CD4-positive, alpha-beta T cell treated with Interleukin-4 for 1 hour (primary cell): ENCODE results near the gene SLC37A1.

Experiments
- DNase-seq, 2 donors: peaks; one replicate each; pipeline ENCODE4 v3.0.0-alpha.2; 2020 to 2022

Gene SLC37A1

DNA sequence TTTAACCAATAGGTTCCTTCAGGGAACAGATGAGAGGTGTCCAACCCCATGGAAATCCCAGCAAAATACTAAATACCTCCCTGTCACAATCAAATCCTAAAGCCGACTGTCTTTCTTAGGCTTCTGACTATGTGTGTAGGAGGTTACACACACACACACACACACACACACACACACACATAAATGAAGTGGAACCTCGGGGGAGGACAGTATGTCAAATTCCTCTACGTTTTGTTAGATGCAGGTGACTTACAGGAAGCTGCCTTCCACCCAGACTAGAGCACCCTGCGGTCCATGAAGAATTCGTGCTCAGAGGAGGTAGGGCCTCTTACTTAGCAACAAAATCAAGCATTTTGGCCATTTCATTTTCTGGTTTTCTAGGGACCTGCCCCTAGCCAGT is 34.1 kb upstream of the SLC37A1 start:
- no peak for DNase-seq

DNA sequence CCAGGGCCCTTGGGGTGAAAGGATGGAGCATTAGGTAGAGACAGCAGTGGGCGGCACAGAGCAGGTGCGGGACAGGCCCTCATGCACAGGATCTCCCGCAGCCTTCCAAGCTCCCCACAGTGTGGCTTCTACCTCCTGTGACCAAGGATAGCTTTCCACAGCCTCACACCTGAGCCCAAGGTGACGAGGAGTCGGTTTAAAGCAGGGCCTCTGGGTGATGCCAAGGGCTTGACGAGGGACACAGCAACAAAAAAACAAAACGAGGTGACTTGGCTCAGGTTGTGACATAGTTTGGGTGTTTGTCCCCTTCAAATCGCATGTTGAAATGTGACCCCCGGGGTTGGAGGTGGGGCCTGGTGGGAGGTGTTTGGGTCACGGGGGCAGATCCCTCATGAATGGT is 32.9 kb upstream of the SLC37A1 start:
- DNase-seq, result no peak

DNA sequence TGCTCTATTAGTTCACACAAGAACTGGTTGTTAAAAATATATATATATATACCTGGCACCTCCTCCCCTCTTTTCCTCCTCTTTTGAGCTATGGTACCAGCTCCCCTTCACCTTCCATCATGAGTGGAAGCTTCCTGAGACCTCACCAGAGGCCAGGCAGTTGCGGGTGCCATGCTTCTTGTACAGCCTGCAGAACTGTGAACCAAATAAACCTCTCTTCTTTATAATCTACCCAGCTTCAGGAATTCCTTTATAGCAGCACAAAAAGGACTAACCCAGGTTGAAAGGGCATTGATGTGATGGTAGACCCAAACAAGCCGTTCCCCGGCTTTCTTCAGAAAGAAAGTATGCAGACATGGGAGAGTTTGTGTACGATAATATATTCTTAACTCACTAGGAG is 32.5 kb upstream of the SLC37A1 start:
- DNase-seq, result no peak

DNA sequence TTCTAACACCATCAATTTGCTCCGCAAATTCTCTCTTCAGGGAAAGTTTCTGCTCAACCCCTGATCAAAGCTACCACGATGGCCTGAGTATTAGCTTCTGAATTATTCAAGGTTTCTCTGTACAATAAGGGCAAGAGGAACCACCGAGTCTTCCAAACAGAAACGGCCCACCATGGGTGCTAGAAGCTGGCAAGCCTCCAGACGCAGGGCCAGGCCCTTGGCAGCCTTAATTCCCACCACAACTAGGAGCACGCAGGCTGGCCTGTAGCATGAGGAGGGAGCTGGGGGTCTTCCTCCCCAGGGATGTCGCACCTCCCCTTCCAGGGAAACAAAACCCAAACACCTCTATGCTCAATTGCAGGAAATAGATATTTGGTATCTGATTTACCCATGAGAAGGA is 28.7 kb upstream of the SLC37A1 start:
- no peak for DNase-seq

DNA sequence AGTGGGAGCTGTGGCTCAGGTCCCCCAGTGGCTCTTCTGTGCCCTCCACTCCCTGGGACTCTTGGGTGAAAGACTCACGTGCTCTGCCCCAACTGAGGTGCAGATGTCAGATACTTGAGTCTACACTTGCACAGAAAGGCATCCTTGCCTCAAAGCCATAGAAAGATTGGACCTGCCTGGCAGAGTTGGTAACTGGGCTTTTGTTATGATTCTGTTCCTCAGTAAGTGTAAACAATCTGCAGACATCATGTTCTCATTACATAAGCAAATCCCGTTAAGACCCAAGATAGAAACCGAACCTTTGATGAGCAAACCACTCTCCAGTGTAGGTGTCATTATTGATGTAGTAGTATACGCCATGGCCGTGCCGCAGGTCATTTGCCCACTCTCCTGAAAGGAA is 27.6 kb upstream of the SLC37A1 start:
- DNase-seq, result no peak

DNA sequence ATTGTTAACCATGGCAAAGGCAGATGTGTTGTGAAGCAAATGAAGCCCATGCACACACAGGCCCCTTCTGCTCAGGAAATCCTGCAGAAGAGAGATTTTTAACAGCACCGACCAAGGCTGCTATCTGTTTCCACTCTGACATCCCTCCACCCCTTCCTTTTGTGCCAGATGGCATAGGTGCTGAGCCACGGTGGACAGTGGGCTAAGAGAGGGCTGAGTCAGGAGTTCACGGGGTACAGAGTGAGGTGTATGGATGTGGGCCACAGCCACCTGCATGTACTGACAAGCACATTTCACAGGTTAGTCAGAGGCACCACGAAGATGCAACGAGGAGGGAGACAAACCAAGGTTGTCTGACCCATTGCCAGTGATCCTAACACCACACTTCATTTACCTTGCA is 27.1 kb upstream of the SLC37A1 start:
- DNase-seq, result no peak

DNA sequence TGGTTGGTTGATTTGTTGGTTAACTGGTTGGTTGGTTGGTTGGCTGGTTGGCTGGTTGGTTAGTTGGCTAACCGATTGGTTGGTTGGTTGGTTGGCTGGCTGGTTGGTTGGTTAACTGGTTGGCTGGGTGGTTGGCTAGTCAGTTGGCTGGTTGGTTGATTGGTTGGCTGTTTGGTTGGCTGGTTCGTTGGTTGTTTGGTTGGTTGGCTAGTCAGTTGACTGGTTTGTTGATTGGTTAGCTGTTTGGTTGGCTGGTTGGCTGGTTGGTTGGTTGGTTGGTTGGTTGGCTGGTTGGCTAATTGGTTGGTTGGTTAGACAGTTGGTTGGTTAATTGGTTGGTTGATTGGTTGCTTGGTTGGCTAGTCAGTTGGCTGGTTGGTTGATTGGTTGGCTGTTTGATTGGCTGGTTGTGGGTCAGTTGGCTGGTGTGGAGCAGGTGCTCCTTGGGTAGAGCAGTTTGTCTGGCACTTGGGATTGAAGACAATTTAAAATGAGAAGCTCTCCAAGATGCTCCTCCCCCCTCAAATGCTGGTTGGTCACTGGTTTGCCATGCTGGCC is 24.6 kb upstream of the SLC37A1 start:
- DNase-seq, result no peak

DNA sequence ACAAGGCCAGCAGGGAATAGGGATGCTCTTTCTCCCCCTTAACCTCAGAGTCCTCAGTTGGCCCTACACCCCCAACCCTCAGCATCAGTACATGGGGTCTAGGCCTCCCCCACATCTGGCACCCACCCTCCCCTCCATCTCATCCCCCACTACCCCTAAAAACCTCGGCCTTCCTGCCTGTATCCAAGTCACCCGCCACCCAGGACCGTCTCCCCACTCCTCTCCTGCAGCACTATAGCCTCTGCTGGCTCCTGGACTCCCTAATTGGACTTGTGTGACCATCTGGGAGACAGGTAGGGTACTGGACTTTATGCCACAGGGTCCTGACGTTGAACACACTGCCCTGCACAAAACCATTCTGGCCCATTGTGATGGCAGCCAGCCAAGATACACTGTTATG is 23.7 kb upstream of the SLC37A1 start:
- no peak for DNase-seq

DNA sequence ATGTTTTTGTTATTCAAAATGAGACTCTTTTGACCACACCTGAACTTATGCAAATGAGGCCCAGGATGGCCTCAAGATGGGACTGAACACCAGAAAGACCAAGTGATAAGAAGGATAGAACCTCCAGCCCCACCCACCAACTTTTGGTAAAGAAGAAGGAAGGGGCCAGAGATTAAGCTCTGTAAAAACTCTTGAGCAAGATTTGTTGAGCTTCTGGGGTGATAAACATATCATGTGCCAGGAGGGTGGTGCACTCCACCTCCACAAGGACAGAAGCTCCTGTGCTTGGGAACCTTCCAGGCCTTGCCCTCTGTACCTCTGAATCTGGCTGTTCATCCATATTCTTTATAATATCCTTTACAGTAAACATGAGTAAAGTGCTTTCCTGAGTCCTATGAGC is 22.9 kb upstream of the SLC37A1 start:
- DNase-seq, result no peak

DNA sequence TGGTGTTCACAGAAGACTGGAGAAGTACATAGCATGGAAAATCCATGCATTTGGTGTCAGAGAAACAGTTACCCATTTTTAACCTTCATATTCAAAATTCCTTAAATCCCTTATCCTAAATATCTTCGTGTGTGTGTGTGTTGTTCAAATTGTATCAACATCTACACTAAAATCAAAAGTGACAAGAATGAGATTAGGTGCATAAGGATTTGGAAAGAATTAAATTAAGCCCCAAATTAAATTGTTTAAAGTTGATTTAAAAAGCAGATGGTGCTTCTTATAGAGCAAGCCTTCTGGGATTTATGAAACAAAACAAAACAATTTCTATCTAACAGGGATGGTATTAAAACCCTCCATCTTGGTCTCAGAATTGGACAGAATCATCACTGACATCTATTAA is 22.3 kb upstream of the SLC37A1 start:
- no peak for DNase-seq

DNA sequence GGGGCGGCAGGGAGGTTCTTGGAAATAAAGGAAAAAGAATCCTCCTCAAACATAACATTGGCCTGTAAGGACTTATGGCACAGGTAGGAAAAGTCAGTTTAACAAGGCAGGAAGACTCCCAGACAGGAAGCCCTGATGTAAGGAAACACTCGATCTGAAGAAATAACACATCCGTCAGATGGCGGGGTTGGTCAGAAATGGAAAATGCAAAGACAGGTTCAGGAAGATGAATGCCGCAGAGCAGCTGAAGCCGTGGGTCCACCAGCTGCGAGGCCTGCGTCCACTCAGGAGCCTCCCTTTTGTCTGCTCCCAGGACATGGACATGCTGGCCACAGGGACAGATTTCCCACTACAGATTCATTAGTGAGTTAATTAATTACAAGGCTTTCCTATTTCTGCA is 21.5 kb upstream of the SLC37A1 start:
- no peak for DNase-seq

DNA sequence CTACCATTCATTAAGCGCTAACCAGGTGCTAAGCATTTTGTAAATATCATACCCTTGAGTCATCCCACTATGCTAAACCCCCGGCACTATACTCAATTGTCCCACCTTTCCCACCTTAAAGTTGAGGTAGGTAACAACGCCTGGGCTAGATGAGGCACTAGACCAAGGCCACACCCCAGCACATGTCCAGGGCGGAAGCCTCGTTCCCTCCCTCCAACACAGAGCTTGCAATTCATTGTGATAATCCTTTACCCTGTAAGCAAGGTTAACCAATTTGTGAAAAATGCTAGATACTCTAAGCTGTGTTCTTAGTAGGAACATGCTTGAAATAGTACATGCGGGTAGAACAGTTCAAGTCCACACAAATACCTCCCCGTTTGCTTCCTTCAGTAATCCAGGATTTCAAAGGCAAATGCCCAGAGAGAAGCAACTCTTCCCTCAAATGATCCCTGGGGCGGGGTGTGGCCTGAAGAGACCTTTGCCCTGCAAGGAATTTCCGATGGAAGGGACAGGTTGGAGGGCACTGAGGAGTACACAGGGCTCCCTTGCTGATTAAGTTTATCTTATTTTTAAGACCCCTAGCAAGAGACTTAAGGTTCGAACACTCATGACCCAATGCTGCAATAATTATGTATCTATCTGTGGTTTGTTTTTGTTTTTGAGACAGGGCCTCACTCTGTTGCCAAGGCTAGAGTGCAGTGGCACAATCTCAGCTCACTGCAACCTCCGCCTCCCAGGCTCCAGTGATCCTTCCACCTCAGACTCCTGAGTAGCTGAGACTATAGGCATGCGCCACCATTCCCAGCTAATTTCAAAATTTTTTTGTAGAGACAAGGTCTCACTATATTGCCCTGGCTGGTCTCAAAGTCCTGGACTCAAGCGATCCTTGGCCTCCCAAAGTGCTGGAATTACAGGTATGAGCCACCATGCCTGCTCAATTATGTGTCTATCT is 20.3 kb upstream of the SLC37A1 start:
- no peak for DNase-seq

DNA sequence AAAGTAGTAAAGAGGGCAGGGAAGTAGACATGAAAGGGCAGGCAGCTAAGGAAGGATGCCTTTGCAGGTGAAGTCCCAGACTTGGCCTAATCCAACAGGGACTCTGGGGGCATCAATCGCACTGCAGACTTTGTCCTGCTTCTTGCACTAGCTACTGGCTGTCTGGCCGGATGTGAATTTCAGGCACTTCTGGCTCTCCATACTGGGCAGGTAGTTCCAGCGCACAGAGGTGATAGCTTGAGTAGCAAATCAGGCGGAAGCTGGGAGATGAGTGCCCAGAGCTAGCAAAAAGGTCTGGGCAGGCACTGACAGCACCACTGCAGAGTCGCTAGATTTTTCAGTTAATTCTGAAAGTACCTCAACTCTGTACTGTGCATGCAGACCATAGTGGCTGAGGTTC is 18.6 kb upstream of the SLC37A1 start:
- no peak for DNase-seq

DNA sequence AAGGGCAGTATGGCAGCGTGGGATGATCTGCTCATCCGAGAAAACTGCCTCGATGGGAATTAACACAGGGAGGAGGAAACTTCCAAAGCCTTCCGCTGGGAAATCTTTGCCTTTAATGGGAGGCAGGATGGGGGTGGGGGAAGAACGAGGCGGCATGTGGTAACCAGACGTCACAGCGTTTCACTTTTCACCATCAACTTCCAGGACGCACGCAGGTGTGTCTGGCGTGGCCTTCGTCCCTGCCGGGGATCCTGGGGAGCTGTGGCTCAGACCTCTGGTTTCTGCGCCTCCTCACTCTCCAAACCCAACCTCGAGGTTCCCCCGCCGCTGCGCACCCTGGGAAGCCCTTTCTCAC is 17.9 kb upstream of the SLC37A1 start:
- DNase-seq, result no peak

DNA sequence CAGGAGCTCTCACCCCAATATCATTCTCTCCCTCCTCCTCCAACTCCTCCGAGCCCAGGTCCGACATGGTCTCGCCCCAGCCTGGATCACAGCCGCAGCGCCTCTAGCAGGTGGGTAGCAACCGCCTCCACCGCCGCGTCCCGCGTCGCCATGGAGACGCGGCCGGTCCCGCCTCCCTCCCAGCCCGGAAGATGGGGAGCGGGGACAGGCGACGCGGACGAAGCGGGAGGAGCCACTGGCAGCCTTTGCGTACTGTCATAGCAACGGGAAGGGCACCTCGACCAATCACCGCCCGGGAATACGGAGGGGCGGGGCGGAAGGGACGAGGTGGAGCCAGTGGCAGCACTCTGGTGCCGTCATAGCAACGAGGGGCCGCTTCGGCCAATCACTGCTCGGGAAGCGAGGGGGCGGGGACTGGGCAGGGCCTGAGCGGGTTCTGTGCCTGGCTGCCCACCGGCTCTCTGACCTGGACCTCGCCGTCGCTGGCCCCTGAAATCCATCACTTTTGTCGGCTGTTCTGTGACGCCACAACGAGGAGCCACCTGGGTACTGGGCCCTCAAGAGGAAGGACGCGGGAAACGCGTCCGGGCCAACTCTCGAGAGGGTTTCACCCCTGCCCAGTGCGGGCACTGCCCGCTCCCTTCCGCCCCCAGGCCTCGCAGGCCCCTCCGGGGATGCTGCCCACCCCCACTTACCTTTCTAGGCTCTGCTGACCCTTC is 17.4 kb upstream of the SLC37A1 start, which contains the start of gene RSPH1:
RSPH1 (minus strand) TSS at position 105 of the 719 bp plus-strand sequence; CDS start at position 67, 38 bp downstream.
- peak; percentile 100 for DNase-seq

DNA sequence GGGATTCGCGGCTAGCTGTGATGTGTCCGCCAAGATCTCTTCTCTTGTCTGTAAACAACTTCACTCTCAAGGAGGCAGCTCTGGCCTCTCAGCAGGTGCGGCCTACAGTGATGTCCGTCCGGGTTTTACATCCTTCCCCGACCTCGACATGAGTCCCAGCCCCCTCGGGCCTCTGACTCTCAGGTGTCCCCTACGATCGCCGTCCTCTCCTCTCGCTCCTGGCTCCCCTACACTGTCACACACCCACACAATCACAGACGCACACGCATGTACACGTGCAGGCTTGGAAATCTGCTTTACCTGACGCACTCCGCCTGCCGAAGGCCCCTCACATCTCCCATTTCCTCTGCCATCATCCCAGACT is 16.8 kb upstream of the SLC37A1 start:
- no peak for DNase-seq

DNA sequence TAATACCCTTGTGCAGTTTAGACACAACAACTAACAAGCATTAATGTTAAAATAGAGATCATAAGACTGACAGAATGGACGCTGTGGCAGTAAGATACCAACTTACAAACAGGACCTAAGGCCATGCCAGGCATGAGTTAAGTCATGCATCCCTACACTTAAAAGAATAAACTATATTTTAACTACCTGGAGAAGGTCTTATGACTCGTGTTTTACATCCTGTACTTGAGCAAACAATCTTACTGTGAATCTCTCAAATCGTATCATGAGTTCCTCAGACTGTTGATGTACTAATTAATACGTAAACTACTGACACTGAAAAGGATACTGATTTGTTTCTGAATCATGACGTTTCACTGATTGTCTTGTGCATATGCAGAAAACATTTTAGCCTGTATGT is 15.6 kb upstream of the SLC37A1 start:
- DNase-seq, result no peak

DNA sequence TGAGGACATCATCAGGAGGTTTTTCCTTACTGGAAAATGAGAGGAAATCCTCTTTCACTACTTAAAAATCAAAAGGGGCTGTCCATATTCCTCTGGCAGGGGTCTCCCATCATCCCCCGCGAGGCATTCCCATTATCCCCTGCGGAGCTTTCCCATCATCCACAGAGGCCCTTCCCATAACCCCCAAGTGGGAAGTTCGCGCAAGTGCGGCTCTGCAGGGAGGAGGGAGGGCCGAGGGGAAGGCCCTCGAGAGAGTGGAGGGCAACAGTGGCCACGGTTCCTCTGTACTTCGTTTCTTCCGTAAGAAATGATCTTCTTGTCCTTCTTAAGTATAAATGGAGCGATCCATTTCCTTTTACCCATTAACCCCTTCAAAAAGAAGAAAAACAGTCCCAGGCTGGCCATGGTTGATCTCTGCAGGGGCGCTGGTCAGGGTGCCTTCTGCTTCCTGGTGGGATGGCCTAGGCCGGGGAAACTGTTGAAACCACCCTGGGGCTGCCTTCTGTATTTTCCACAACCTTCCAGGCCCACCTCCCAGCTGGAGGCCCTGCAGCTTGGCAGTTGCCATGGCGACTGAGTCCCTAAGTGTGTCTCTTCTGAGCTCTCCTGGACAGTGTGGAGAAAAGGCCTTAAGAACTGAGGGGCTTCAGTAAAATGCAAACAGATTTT is 14.1 kb upstream of the SLC37A1 start:
- no peak for DNase-seq

DNA sequence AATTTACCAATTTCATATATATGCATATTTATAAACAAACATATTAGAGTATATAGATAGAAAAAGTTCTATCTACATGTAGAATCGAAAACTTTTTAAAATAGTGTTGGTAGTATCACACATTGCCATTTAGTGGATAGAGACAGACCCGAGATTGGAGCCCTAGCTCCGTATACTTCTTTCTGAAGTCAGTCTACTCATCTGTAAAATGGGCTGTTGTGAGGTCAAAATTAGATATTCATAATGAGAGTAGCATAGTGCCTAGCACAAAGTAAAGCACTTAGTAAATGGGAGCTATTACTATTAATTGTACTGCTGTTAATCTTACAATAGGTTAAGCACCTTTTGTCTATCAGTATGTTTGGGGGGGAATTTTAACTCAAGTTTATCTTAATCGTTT is 13.4 kb upstream of the SLC37A1 start:
- DNase-seq, result no peak

DNA sequence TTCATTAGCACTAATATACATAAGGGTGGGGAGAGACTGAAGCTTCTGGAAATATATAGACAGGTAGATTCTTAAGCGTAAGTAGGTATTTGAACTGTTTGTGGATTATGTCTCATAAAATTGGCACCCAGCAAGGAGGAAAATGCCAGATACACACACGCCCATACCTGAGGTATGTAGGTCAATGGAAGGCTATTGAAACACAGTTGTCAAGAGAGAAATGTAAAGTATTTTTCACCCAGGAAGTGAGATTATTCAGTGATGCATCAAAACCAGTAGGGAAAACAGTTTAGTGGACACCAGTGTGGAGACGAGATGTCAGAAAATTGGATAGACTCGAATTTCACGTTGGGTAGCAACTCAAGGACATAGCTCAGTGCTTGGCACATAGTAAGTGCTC is 12.9 kb upstream of the SLC37A1 start:
- DNase-seq, result no peak

DNA sequence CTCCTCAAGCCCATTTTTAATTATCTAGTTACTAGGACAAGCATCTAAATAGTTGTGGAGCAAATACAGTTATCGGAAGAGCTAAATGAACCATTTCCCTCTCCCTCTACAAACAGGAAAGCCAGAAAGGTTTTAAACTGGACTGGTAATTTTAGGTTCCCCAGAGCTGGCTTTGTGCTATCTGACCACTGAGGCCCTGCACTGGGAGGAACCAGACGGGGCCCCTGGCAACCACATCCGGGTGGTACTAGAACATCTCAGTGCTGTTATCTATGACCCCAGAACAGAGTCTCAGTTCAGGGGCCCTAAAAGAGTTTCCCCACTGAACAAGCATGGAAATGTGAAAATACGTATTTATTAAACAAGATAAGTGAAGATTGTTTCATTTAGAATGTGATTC is 9.9 kb upstream of the SLC37A1 start:
- no peak for DNase-seq

DNA sequence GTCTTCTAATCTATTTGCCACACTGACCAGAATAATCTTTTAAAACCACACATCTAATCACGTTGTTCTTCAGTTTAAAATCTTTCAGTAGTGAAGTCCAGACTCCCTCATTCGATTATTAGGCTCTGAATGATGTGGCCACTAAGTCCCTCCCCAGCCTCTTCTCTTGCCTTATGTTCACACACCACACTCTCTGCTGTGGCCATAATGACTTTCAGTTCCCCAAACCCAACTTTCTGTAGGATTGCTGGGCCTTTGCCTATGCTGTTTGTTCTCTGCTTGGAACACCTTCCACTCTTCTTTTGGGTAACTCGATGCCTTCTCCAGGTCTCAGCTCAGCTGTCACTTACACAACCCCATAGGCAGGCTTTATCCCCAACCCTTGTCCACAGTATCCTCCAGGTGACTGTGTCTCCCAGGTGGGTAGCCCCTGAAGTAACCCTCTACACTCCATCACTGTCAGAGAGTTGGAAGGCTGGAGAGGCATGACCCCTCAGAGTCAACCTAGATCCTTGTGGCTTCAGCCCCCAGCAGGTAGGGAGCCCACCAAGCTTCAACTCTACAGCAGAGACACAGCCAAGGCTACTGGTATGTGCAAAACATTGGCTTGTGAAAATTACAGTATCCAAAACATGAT is 8.4 kb upstream of the SLC37A1 start:
- DNase-seq, result peak in 1 of 2 donors; percentile 25

DNA sequence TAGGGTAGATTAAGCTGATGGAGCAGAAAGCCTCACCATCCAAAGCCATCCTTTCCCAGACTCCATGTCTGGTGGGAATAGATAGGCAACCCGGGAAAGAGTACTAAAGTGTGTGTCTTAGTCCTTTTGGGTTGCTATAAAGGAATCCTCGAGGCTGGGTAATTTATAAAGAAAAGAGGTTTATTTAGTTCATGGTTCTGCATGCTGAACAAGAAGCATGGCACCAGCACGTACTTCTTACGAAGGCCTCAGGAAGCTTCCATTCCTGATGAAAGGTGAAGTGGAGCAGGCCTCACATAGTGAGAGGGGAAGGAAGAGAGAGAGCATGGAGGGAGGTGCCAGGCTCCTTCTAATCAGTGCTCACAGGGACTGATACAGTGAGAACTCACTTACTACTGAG is 6.2 kb upstream of the SLC37A1 start:
- no peak for DNase-seq
